HCT116 (cell line): ENCODE data around the gene ZNF32. TPM values are rescaled to one million over a fixed set of nuclear protein-coding genes. Genes with fewer than 3 reads are reported as not detected.

Source experiments
- ATAC-seq: fragments of 200-7000 bp; cut with Tn5 transposase; 2 replicates; pipeline ENCODE4 v1.9.1; 2020; ENCODE audit warnings: mild to moderate bottlenecking, moderate library complexity
- BruUV-seq: library from RNA; stranded (reverse); fragments of 400-500 nt; replicated peaks from 2 replicates; lab custom pipeline; 2021; lab: Mats Ljungman, UMichigan
- CTCF ChIA-PET: fragments of 300-600 bp; sonication (Branson Sonifier 250); formaldehyde crosslinking; loops from one replicate; lab custom pipeline; 2021; ENCODE audit warnings: antibody characterized with exemption; lab: Charles Lee
- POLR2A ChIA-PET: fragments of 300-600, 350-600 bp; sonication (Branson Sonifier 250); formaldehyde crosslinking; loops from one replicate; lab custom pipeline; 2021; ENCODE audit warnings: antibody characterized with exemption; lab: Charles Lee
- RAD21 ChIA-PET, 2 experiments: fragments of 300-600 bp; sonication (Branson Sonifier 250); formaldehyde crosslinking; loops; one replicate each; lab custom pipeline; 2023; ENCODE audit warnings: low total read pairs in 2 of 2; ENCODE audit not compliant: uncharacterized antibody in 2 of 2, unreplicated experiment in 2 of 2, low non-redundant PET in 1 of 2; lab: Charles Lee
- DNase-seq: peaks from one replicate; pipeline ENCODE4 v3.0.0-alpha.2; 2010; ENCODE audit warnings: low read depth, low spot score
- H2AFZ ChIP-seq: fragments of 200-600 bp; shearing (Covaris generic), sonication (generic); 2 replicates; pipeline ENCODE4 v1.6.1; 2017; ENCODE audit warnings: low read depth, mixed run types, mixed read lengths, antibody characterized with exemption, low read length; ENCODE audit not compliant: poor library complexity, severe bottlenecking
- H3K27ac ChIP-seq: 2 replicates; pipeline ENCODE4 v1.5.1; 2012; ENCODE audit warnings: low read depth, low read length
- H3K27me3 ChIP-seq: fragments of 200-600 bp; sonication (generic); 2 replicates; pipeline ENCODE4 v1.6.1; 2016; ENCODE audit warnings: mixed run types, low read length, mixed read lengths; ENCODE audit not compliant: insufficient read depth
- H3K36me3 ChIP-seq, 2 experiments: fragments of 200-500 bp in 1 of 2; fragments of 200-600 bp in 1 of 2; sonication (Bioruptor generic) in 1 of 2; sonication (generic) in 1 of 2; 2 replicates each; pipeline versions ENCODE4 v1.5.1 to v1.6.1; 2014 to 2016; ENCODE audit warnings: low read length in 2 of 2, inconsistent platforms in 1 of 2, mixed read lengths in 1 of 2, mixed run types in 1 of 2; ENCODE audit not compliant: insufficient read depth in 2 of 2, control insufficient read depth in 1 of 2
- H3K4me1 ChIP-seq, 2 experiments: fragments of 200-600 bp in 1 of 2; sonication (generic) in 1 of 2; 2 replicates each; pipeline versions ENCODE4 v1.5.1 to v1.6.1; 2012 to 2017; ENCODE audit warnings: low read length in 2 of 2, inconsistent platforms in 1 of 2, mild to moderate bottlenecking in 1 of 2, mixed read lengths in 1 of 2, mixed run types in 1 of 2, moderate library complexity in 1 of 2; ENCODE audit not compliant: insufficient read depth in 2 of 2, control insufficient read depth in 1 of 2
- H3K4me2 ChIP-seq: fragments of 200-600 bp; sonication (generic); 2 replicates; pipeline ENCODE4 v1.6.1; 2017; ENCODE audit warnings: mixed run types, low read length, mixed read lengths
- H3K4me3 ChIP-seq, 2 experiments: fragments of 200-600 bp in 1 of 2; sonication (generic) in 1 of 2; replicated peaks in 1 of 2; 2 replicates each; pipeline ENCODE4 v1.5.1; 2011 to 2016; ENCODE audit warnings: low read length in 2 of 2, control low read depth in 1 of 2, low read depth in 1 of 2, mild to moderate bottlenecking in 1 of 2, mixed read lengths in 1 of 2, mixed run types in 1 of 2
- H3K79me2 ChIP-seq: fragments of 200-600 bp; sonication (generic); 2 replicates; pipeline ENCODE4 v1.6.1; 2017; ENCODE audit warnings: mild to moderate bottlenecking, mixed run types, low read length, moderate library complexity, mixed read lengths; ENCODE audit not compliant: insufficient read depth
- H3K9ac ChIP-seq: fragments of 200-600 bp; sonication (generic); 2 replicates; pipeline ENCODE4 v1.6.1; 2016; ENCODE audit warnings: low read length, mixed read lengths
- H3K9me2 ChIP-seq: fragments of 200-600 bp; sonication (generic), shearing (Covaris generic); 2 replicates; pipeline ENCODE4 v1.6.1; 2017; ENCODE audit warnings: mixed run types, mild to moderate bottlenecking, moderate library complexity; ENCODE audit not compliant: insufficient read depth
- H3K9me3 ChIP-seq, 2 experiments: fragments of 200-500 bp in 1 of 2; fragments of 200-600 bp in 1 of 2; sonication (Bioruptor generic) in 1 of 2; sonication (generic) in 1 of 2; 2 replicates each; pipeline ENCODE4 v1.6.1; 2014 to 2017; ENCODE audit warnings: low read length in 2 of 2, mixed read lengths in 2 of 2, inconsistent platforms in 1 of 2, low read depth in 1 of 2, mild to moderate bottlenecking in 1 of 2, mixed run types in 1 of 2, moderate library complexity in 1 of 2; ENCODE audit not compliant: control insufficient read depth in 1 of 2, insufficient read depth in 1 of 2
- H4K20me1 ChIP-seq: fragments of 200-600 bp; sonication (generic), shearing (Covaris generic); 2 replicates; pipeline ENCODE4 v1.6.1; 2017; ENCODE audit warnings: mixed run types, mild to moderate bottlenecking, moderate library complexity; ENCODE audit not compliant: insufficient read depth
- CBX3 ChIP-seq: IDR thresholded peaks from 2 replicates; pipeline ENCODE4 v1.6.1; 2012; ENCODE audit warnings: low read depth
- CEBPB ChIP-seq: IDR thresholded peaks from 2 replicates; pipeline ENCODE4 v1.6.1; 2012; ENCODE audit warnings: low read depth
- EZH2 ChIP-seq: fragments of 200-600 bp; sonication (generic); IDR thresholded peaks from 2 replicates; pipeline ENCODE4 v1.6.1; 2017; ENCODE audit warnings: antibody characterized with exemption, mixed run types
- JUND ChIP-seq: IDR thresholded peaks from 2 replicates; pipeline ENCODE4 v1.6.1; 2012
- POLR2A ChIP-seq: IDR thresholded peaks from 2 replicates; pipeline ENCODE4 v1.7.0; 2011; ENCODE audit warnings: borderline replicate concordance; ENCODE audit not compliant: insufficient read depth, insufficient read length; ENCODE audit errors: extremely low read depth
- POLR2AphosphoS5 ChIP-seq: IDR thresholded peaks from 2 replicates; pipeline ENCODE4 v1.6.1; 2011; ENCODE audit warnings: mild to moderate bottlenecking, low read depth, low read length, moderate library complexity
- REST ChIP-seq: IDR thresholded peaks from 2 replicates; pipeline ENCODE4 v1.6.1; 2012; ENCODE audit warnings: low read depth
- SIN3A ChIP-seq: IDR thresholded peaks from 2 replicates; pipeline ENCODE4 v1.6.1; 2012; ENCODE audit warnings: low read depth
- SP1 ChIP-seq: IDR thresholded peaks from 2 replicates; pipeline ENCODE4 v1.6.1; 2012; ENCODE audit warnings: low read depth
- TCF7L2 ChIP-seq: IDR thresholded peaks from 2 replicates; pipeline ENCODE4 v1.7.0; 2011; ENCODE audit warnings: borderline replicate concordance, inconsistent platforms; ENCODE audit not compliant: insufficient read depth, insufficient read length; ENCODE audit errors: extremely low read depth
- YY1 ChIP-seq: IDR thresholded peaks from 2 replicates; pipeline ENCODE4 v1.6.1; 2011; ENCODE audit warnings: low read length, low read depth, moderate library complexity, mild to moderate bottlenecking; ENCODE audit not compliant: insufficient replicate concordance; ENCODE audit errors: extremely low read depth
- intact Hi-C: fragments of 100-400 bp; cut with micrococcal nuclease; formaldehyde crosslinking; loops from 2 replicates; pipeline ENCODE4 v1.10.0; 2022
- total RNA-seq: library from RNA; stranded (reverse); gene quantifications from one replicate; pipeline ENCODE4 v1.2.1, GENCODE V29; 2021; ENCODE audit not compliant: unreplicated experiment
- TF ChIP-seq, protein P1 (sequence below): IDR thresholded peaks from 2 replicates; pipeline ENCODE4 v1.6.1; 2012

The ZNF32 gene
- total RNA-seq, 1 experiment from 2014 or later: 10.3 TPM

DNA sequence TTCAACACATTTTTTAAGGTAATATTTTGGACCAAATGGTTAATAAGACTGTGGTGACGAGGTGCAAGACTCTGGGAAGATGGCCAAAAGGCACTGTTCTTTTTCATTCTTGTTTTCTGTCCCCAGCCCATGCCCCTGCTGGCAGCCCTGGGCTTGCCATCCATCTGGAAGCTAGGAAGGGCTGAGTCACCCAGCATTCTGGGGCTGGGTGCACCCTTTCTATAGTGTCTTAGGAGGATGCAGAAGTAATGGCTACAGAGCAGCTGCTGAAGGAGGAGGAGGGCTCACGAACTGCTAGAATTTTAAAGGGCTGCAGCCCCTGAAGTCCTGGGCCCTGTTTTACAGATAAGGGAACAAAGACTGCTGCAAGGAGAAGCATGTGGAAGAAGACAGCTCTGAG, 42.8 kb upstream of the ZNF32 start:
- Histone ChIP-seq H3K9me3 (no peaks in the 10 kb centered on the region), H3K36me3 (no peaks in the 10 kb centered on the region), H2AFZ (no peak overlapping the region), H3K79me2 (no peaks in the 10 kb centered on the region), H3K4me2 (no peak overlapping the region)
- RAD21 ChIA-PET: no interaction called here
- TF ChIP-seq POLR2AphosphoS5 (no peak), REST (no peak), CBX3 (no peak), EZH2 (no peak), POLR2A (no peak), YY1 (no peak), SP1 (no peak), CEBPB (no peak), TCF7L2 (no peak), SIN3A (no peak), JUND (no peak)
- TF ChIP-seq, protein P1, sequence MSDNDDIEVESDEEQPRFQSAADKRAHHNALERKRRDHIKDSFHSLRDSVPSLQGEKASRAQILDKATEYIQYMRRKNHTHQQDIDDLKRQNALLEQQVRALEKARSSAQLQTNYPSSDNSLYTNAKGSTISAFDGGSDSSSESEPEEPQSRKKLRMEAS: no peak
- TF ChIP-seq, all 23 proteins: peak for 0
- H3K9me2 ChIP-seq: no peaks in the 10 kb centered on the region
- ATAC-seq (no peak), DNase-seq (no peak)
- no peak overlapping the region for H3K4me3 ChIP-seq
- no peak overlapping the region for H3K9ac ChIP-seq
- H3K27me3 ChIP-seq: 0 out of 2 replicates have a peak, but pooled peaks cover 22% of the 10 kb centered on the region
- BruUV-seq: no TSS peak
- CTCF ChIA-PET: no interaction called here
- intact Hi-C loops: loop anchor here (10.0 kb wide), 1 partner anchor 93 kb away; no protein-coding TSS in a partner anchor
- H3K27ac ChIP-seq: no peak overlapping the region
- no peaks in the 10 kb centered on the region for H4K20me1 ChIP-seq
- peaks cover 0 to 7% of the 10 kb centered on the region in 2 experiments; a peak in 1 of 4 replicates for H3K4me1 ChIP-seq
- POLR2A ChIA-PET: no interaction called here
